ENCODE data around the gene CRHR1.

Gene CRHR1

GRCh38 chr17:45790296-45790922 lies 6.3 kb downstream of the CRHR1 start:
- no peak for DNase-seq

- no peak for DNase-seq
Measured at GRCh38 chr17:45791041-45791582, 7.0 kb downstream of the CRHR1 start.

GRCh38 chr17:45791935-45792334 lies 7.8 kb downstream of the CRHR1 start:
- DNase-seq, result no peak

GRCh38 chr17:45792437-45792836 lies 8.3 kb downstream of the CRHR1 start:
- no peak for DNase-seq

GRCh38 chr17:45792995-45793755 lies 9.1 kb downstream of the CRHR1 start:
- DNase-seq, result no peak

GRCh38 chr17:45793999-45794540 lies 9.9 kb downstream of the CRHR1 start:
- DNase-seq, result no peak

GRCh38 chr17:45794840-45795239 lies 10.7 kb downstream of the CRHR1 start:
- DNase-seq, result no peak

- no peak for DNase-seq
Measured at GRCh38 chr17:45800816-45801215, 16.7 kb downstream of the CRHR1 start.

GRCh38 chr17:45801421-45801820 lies 17.3 kb downstream of the CRHR1 start:
- no peak for DNase-seq

GRCh38 chr17:45808845-45809244 lies 24.7 kb downstream of the CRHR1 start:
- DNase-seq, result no peak

GRCh38 chr17:45809499-45809898 lies 25.4 kb downstream of the CRHR1 start:
- no peak for DNase-seq

- DNase-seq, result no peak
Measured at GRCh38 chr17:45812102-45812501, 28.0 kb downstream of the CRHR1 start.

- DNase-seq, result no peak
Measured at GRCh38 chr17:45813048-45813725, 29.1 kb downstream of the CRHR1 start.

GRCh38 chr17:45814622-45815606 lies 30.8 kb downstream of the CRHR1 start:
- DNase-seq, result no peak

- no peak for DNase-seq
Measured at GRCh38 chr17:45815752-45816151, 31.6 kb downstream of the CRHR1 start.

- no peak for DNase-seq
Measured at GRCh38 chr17:45818041-45818440, 33.9 kb downstream of the CRHR1 start.

GRCh38 chr17:45818699-45819098 lies 34.6 kb downstream of the CRHR1 start:
- no peak for DNase-seq

- DNase-seq, result no peak
Measured at GRCh38 chr17:45819632-45820031, 35.5 kb downstream of the CRHR1 start.

- DNase-seq, result no peak
Measured at GRCh38 chr17:45820052-45820780, 36.1 kb downstream of the CRHR1 start.

GRCh38 chr17:45821147-45821546 lies 37.0 kb downstream of the CRHR1 start:
- no peak for DNase-seq

GRCh38 chr17:45823598-45823997 lies 39.5 kb downstream of the CRHR1 start:
- DNase-seq, result no peak

GRCh38 chr17:45824475-45824874 lies 40.4 kb downstream of the CRHR1 start:
- no peak for DNase-seq

All from NCI-H2107 (cell line).